CD14-positive monocyte (primary cell): ENCODE results near the gene TGDS. TPM values are rescaled to one million over a fixed set of nuclear protein-coding genes. Genes with fewer than 3 reads are reported as not detected.

Experiments used
- DNase-seq, 3 donors: peaks; one replicate each; pipeline ENCODE4 v3.0.0-alpha.2; 2011 to 2022
- H2AFZ ChIP-seq: 2 replicates; pipeline ENCODE4 v1.6.0; 2012; ENCODE audit warnings: mild to moderate bottlenecking, low read depth, low read length, inconsistent platforms; ENCODE audit not compliant: insufficient read depth, poor library complexity, severe bottlenecking
- H3K27ac ChIP-seq, 2 donors: 1 replicate in 1 of 2; 2 replicates in 1 of 2; pipeline ENCODE4 v1.5.1; 2012 to 2013; ENCODE audit warnings: low read length in 2 of 2, control low read depth in 1 of 2, inconsistent platforms in 1 of 2, low read depth in 1 of 2, mild to moderate bottlenecking in 1 of 2
- H3K27me3 ChIP-seq, 2 donors: one replicate each; pipeline versions ENCODE4 v1.6.0 to v1.6.1; 2011 to 2013; ENCODE audit warnings: low read length in 2 of 2; ENCODE audit not compliant: control insufficient read depth in 2 of 2, insufficient read depth in 2 of 2
- H3K36me3 ChIP-seq, 2 donors: replicated peaks in 1 of 2; 1 replicate in 1 of 2; 2 replicates in 1 of 2; pipeline versions ENCODE4 v1.5.1 to v1.6.1; 2012 to 2013; ENCODE audit warnings: low read length in 2 of 2, control low read depth in 1 of 2, inconsistent platforms in 1 of 2, mild to moderate bottlenecking in 1 of 2; ENCODE audit not compliant: insufficient read depth in 2 of 2, control insufficient read depth in 1 of 2
- H3K4me1 ChIP-seq, 2 donors: 1 replicate in 1 of 2; 2 replicates in 1 of 2; pipeline versions ENCODE4 v1.5.1 to v1.6.1; 2012 to 2013; ENCODE audit warnings: low read length in 2 of 2, control low read depth in 1 of 2, inconsistent platforms in 1 of 2, mild to moderate bottlenecking in 1 of 2, moderate library complexity in 1 of 2; ENCODE audit not compliant: insufficient read depth in 2 of 2, control insufficient read depth in 1 of 2
- H3K4me2 ChIP-seq: replicated peaks from 2 replicates; pipeline ENCODE3; 2012; ENCODE audit warnings: low read length, moderate library complexity, mild to moderate bottlenecking; ENCODE audit not compliant: poor library complexity, severe bottlenecking; ENCODE audit errors: extremely low read depth
- H3K4me3 ChIP-seq, 3 experiments: fragments of 200-600 bp in 1 of 3; sonication (generic) in 1 of 3; replicated peaks in 1 of 3; 1 replicate in 2 of 3; 2 replicates in 1 of 3; pipeline ENCODE4 v1.5.1; 2011 to 2013; ENCODE audit warnings: low read length in 3 of 3, mild to moderate bottlenecking in 3 of 3, control low read depth in 2 of 3, low read depth in 2 of 3, inconsistent platforms in 1 of 3, moderate library complexity in 1 of 3
- H3K79me2 ChIP-seq: 2 replicates; pipeline ENCODE4 v1.6.0; 2012; ENCODE audit warnings: mild to moderate bottlenecking, control low read depth, inconsistent platforms, low read length, moderate library complexity; ENCODE audit not compliant: insufficient read depth
- H3K9ac ChIP-seq: 2 replicates; pipeline ENCODE4 v1.6.0; 2017; ENCODE audit warnings: low read length, mild to moderate bottlenecking; ENCODE audit not compliant: insufficient read depth, poor library complexity, severe bottlenecking
- H3K9me3 ChIP-seq, 2 donors: replicated peaks in 1 of 2; 1 replicate in 1 of 2; 2 replicates in 1 of 2; pipeline versions ENCODE4 v1.5.1 to v1.6.1; 2012 to 2013; ENCODE audit warnings: low read length in 2 of 2, control low read depth in 1 of 2; ENCODE audit not compliant: control insufficient read depth in 1 of 2, insufficient read depth in 1 of 2
- H4K20me1 ChIP-seq: 2 replicates; pipeline ENCODE4 v1.6.0; 2012; ENCODE audit warnings: mild to moderate bottlenecking, low read length, control low read depth, moderate library complexity; ENCODE audit not compliant: insufficient read depth
- H3K27ac Mint-ChIP-seq, 7 donors: one replicate each; pipeline ENCODE4 v1.8.0; 2020; ENCODE audit warnings: mild to moderate bottlenecking in 7 of 7, mixed read lengths in 7 of 7, moderate library complexity in 6 of 7, inconsistent platforms in 2 of 7
- H3K27me3 Mint-ChIP-seq, 3 donors: one replicate each; pipeline ENCODE4 v1.8.0; 2021 to 2022; ENCODE audit warnings: low read depth in 3 of 3, mild to moderate bottlenecking in 3 of 3, mixed read lengths in 3 of 3, moderate library complexity in 3 of 3, inconsistent platforms in 1 of 3
- H3K36me3 Mint-ChIP-seq, 2 donors: one replicate each; pipeline ENCODE4 v1.8.0; 2020; ENCODE audit warnings: mixed read lengths in 2 of 2, inconsistent platforms in 1 of 2, mild to moderate bottlenecking in 1 of 2
- H3K4me1 Mint-ChIP-seq: one replicate; pipeline ENCODE4 v1.8.0; 2020; ENCODE audit warnings: mild to moderate bottlenecking, mixed read lengths
- H3K4me3 Mint-ChIP-seq, 2 donors: one replicate each; pipeline ENCODE4 v1.8.0; 2020; ENCODE audit warnings: mild to moderate bottlenecking in 2 of 2, mixed read lengths in 2 of 2, moderate library complexity in 1 of 2
- H3K9me3 Mint-ChIP-seq, 7 donors: one replicate each; pipeline ENCODE4 v1.8.0; 2020 to 2022; ENCODE audit warnings: mixed read lengths in 7 of 7, mild to moderate bottlenecking in 6 of 7, moderate library complexity in 6 of 7, inconsistent platforms in 2 of 7
- CTCF ChIP-seq: fragments of 200-600 bp; IDR thresholded peaks from one replicate; pipeline ENCODE4 v1.8.0; 2022; ENCODE audit warnings: antibody characterized with exemption, mild to moderate bottlenecking
- whole genome bisulfite sequencing: methylation state at CpG from one replicate; pipeline ENCODE4 v1.1.5; 2013; ENCODE audit warnings: missing lambda C conversion rate; ENCODE audit not compliant: insufficient coverage; 5-methylcytosine and 5-hydroxymethylcytosine counted together
- intact Hi-C, 2 donors: fragments of 100-400 bp; cut with micrococcal nuclease; formaldehyde crosslinking; loops; one replicate each; pipeline versions ENCODE4 v1.15.0 to v1.15.1; 2023
- polyA plus RNA-seq, 3 donors: library from polyadenylated mRNA; depleted of rRNA in 1 of 3; unstranded in 2 of 3; stranded (reverse) in 1 of 3; fragments of 300-500 nt in 2 of 3; fragments of >200 nt in 1 of 3; fragmentation: Illumina TruSeq in 2 of 3; gene quantifications; 1 replicate in 2 of 3; 2 replicates in 1 of 3; pipeline ENCODE4 v1.2.3, GENCODE V29; 2012 to 2021

Gene TGDS
- polyA plus RNA-seq, 3 donors = 5.2 to 6.8 (median 5.6) TPM

DNA sequence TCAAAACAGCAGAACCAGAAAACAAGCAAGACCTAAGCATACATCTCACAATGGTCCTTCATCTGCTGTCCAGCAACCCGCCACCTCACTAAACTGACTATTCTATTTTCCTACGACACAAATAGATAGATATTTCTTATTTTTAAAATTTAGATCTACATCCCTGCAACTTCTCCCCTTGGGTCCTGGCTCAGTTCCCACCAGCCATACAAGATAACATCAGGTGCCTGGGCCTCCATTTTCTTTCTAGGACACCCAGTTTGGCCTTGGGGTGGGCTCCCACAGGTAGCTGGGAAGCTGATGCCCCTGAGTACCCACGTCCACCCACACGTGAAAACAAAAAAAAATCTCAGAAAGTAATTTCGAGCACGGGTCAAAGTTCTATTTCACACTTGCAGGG is 47.6 kb downstream of the TGDS start:
- Histone ChIP-seq H3K4me1 (peaks cover 13 to 26% of the 10 kb centered on the region in 2 donors), H3K4me2 (peak overlapping the region; percentile 96), H3K79me2 (no peaks in the 10 kb centered on the region), H2AFZ (peak overlapping the region; percentile 99), H3K9me3 (no peaks in the 10 kb centered on the region), H3K27me3 (peaks cover 3 to 14% of the 10 kb centered on the region in 2 donors), H3K9ac (peak overlapping the region; percentile 78), H3K4me3 (peak overlapping the region; percentile 56 to 95 (median 72)), H4K20me1 (no peaks in the 10 kb centered on the region), H3K27ac (peak overlapping the region; percentile 60 to 73), H3K36me3 (no peaks in the 10 kb centered on the region)
- TF ChIP-seq CTCF = no peak
- Mint-ChIP-seq H3K4me3 (peak overlapping the region; percentile 95 to 96), H3K4me1 (peaks cover 21% of the 10 kb centered on the region), H3K27me3 (peaks cover 20 to 26% (median 24%) of the 10 kb centered on the region in 3 donors), H3K36me3 (no peaks in the 10 kb centered on the region), H3K27ac (peak overlapping the region in 5 of 7 donors; percentile 1 to 81 (median 67)), H3K9me3 (peaks cover 0 to 4% (median 0%) of the 10 kb centered on the region in 7 donors)
- intact Hi-C loops = no loop called here
- no peak for DNase-seq
- 29% methylated on average over 1 of the region's 6 CpGs for WGBS

DNA sequence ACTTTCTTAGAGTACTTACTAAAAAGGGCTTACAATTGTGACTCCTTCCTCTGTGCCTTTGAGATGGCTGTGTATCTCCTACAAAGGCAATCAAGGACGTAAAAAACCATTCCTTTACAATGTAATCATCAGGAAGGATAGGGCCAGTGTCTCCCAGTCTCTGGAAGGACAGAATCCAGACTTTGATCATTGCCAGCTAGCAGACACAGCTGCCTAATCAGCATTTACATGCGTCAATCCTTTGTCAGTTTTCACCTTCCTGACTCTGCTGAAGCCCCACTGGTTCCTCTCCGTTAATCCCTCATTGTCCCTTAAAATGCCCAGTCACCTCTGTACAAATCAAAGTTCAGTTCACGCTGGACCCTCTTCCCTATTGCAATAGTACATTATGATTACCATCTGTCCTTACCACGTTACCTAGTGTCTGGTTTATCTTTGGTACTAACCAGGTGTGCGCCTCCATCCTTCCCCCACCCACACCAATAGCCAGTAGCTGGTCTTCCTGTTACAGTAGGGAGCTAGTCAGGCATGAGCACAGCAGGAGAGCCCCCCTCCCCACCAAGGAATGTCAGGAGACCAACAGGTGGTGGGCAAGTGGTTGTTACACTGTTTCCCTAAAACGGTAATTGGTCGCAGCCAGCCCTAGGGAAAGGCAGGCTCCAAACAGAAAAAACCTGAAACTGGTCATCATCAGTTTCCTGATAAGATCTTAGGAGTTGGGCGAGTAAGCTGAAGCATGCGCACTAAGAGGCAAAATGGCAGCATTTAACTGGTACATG is 49.7 kb downstream of the TGDS start:
- no peak overlapping the region for H3K4me2 ChIP-seq

More for the DNA sequence above, 49.7 kb downstream of the TGDS start:
- intact Hi-C loops = no loop called here
- no peaks in the 10 kb centered on the region for H3K36me3 ChIP-seq
- no peak overlapping the region for H3K27ac Mint-ChIP-seq
- peaks cover 13 to 26% of the 10 kb centered on the region in 2 donors for H3K4me1 ChIP-seq
- no peaks in the 10 kb centered on the region for H3K9me3 ChIP-seq
- no peaks in the 10 kb centered on the region for H3K79me2 ChIP-seq
- no peaks in the 10 kb centered on the region for H4K20me1 ChIP-seq
- H3K27me3 ChIP-seq = peaks cover 3 to 12% of the 10 kb centered on the region in 2 donors
- WGBS = 88% methylated on average over 7 of the region's 10 CpGs
- no peaks in the 10 kb centered on the region for H3K36me3 Mint-ChIP-seq
- peaks cover 21% of the 10 kb centered on the region for H3K4me1 Mint-ChIP-seq
- peaks cover 0 to 4% (median 0%) of the 10 kb centered on the region in 7 donors for H3K9me3 Mint-ChIP-seq
- no peak overlapping the region for H3K4me3 ChIP-seq
- H3K4me3 Mint-ChIP-seq = no peak overlapping the region
- TF ChIP-seq CTCF = no peak
- H2AFZ ChIP-seq = no peak overlapping the region
- H3K27me3 Mint-ChIP-seq = peaks cover 14 to 21% (median 19%) of the 10 kb centered on the region in 3 donors
- no peak overlapping the region for H3K27ac ChIP-seq
- H3K9ac ChIP-seq = no peak overlapping the region
- no peak for DNase-seq
